Gastroesophageal sphincter (tissue), 3 donors: Measurements from ENCODE around the gene MAGEE2.

Experiments
- EP300 ChIP-seq: sonication (generic); formaldehyde crosslinking; IDR thresholded peaks from one replicate; pipeline ENCODE4 v1.6.1; 2017; ENCODE audit warnings: antibody characterized with exemption, mild to moderate bottlenecking
- POLR2A ChIP-seq, 2 donors: fragments of 450-650 bp; IDR thresholded peaks; one replicate each; pipeline ENCODE4 v1.6.1; 2017; ENCODE audit warnings: antibody characterized with exemption in 2 of 2, mild to moderate bottlenecking in 2 of 2, moderate library complexity in 1 of 2
- POLR2AphosphoS5 ChIP-seq: sonication (generic); formaldehyde crosslinking; IDR thresholded peaks from one replicate; pipeline ENCODE4 v1.6.1; 2017; ENCODE audit warnings: antibody characterized with exemption
- TF ChIP-seq, protein P1 (sequence below), 4 experiments: fragments of 200-600 bp in 2 of 4; fragments of 450-650 bp in 2 of 4; sonication (generic) in 1 of 4; IDR thresholded peaks; one replicate each; pipeline ENCODE4 v1.5.1; 2017 to 2019; ENCODE audit warnings: antibody characterized with exemption in 4 of 4, mild to moderate bottlenecking in 2 of 4, moderate library complexity in 2 of 4

DNA sequence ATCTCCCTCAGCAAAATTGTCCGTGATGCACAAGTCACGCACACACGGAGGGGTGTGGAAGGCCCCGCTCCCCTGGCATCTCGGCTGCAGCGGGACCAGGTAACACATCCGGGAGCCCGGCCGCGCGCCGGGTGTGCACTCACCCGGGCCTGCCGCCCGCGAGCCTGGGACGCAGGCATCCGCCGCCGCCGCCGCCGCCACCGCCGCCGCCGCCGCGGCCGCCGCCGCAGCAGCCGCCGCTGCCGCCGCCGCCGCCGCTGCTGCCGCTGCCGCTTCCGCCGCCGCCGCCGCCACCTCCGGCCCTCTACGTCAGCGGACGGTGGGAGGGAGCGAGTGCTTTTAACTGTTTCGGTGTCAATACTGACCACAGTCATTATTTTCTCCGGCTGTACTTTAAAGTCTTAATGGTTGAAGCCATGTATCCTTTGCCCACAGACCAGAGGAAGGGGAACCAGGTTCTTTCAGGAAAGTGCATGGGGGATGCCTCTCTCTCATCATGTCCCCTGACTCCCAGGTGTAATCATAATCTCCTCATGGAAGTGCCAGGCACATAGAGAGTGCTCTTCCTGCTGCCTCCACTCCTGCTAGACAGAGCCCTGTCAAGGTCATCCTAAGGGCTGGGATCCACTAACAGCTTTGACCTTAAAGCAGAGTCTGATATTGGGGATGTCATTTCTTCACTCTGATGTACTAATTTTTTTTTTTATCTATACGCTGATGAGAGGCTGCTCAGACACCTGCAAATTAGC is 38.0 kb downstream of the MAGEE2 start:
- TF ChIP-seq, protein P1, sequence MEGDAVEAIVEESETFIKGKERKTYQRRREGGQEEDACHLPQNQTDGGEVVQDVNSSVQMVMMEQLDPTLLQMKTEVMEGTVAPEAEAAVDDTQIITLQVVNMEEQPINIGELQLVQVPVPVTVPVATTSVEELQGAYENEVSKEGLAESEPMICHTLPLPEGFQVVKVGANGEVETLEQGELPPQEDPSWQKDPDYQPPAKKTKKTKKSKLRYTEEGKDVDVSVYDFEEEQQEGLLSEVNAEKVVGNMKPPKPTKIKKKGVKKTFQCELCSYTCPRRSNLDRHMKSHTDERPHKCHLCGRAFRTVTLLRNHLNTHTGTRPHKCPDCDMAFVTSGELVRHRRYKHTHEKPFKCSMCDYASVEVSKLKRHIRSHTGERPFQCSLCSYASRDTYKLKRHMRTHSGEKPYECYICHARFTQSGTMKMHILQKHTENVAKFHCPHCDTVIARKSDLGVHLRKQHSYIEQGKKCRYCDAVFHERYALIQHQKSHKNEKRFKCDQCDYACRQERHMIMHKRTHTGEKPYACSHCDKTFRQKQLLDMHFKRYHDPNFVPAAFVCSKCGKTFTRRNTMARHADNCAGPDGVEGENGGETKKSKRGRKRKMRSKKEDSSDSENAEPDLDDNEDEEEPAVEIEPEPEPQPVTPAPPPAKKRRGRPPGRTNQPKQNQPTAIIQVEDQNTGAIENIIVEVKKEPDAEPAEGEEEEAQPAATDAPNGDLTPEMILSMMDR (IDR thresholded peaks at IDR 0.05), result no peak
- TF ChIP-seq POLR2A (IDR thresholded peaks at IDR 0.05), result no peak
- no peak for TF ChIP-seq POLR2AphosphoS5
- no peak for TF ChIP-seq EP300
